Upper lobe of right lung (tissue), 1 donor: ENCODE measurements around the gene WDR35. TPM values are rescaled to one million over a fixed set of nuclear protein-coding genes. Genes with fewer than 3 reads are reported as not detected.
A peak's percentile ranks its signal among the peaks of the same experiment; 100 is the strongest.

Source experiments
- ATAC-seq: fragments of 200-7000 bp; cut with Tn5 transposase; one replicate; pipeline ENCODE4 v1.9.1; 2020; ENCODE audit warnings: mild to moderate bottlenecking, moderate library complexity
- DNase-seq: peaks from one replicate; pipeline ENCODE4 v3.0.0-alpha.2; 2020
- H3K27ac ChIP-seq: fragments of 200-600 bp; one replicate; pipeline ENCODE4 v1.8.0; 2022
- H3K27me3 ChIP-seq: fragments of 200-600 bp; one replicate; pipeline ENCODE4 v1.8.0; 2022; ENCODE audit warnings: mild to moderate bottlenecking
- H3K36me3 ChIP-seq: fragments of 200-600 bp; one replicate; pipeline ENCODE4 v1.8.0; 2022
- H3K4me1 ChIP-seq: fragments of 200-600 bp; one replicate; pipeline ENCODE4 v1.8.0; 2022
- H3K4me3 ChIP-seq: fragments of 200-600 bp; one replicate; pipeline ENCODE4 v1.8.0; 2022; ENCODE audit warnings: mild to moderate bottlenecking
- H3K9me3 ChIP-seq: fragments of 200-600 bp; one replicate; pipeline ENCODE4 v1.8.0; 2022
- intact Hi-C: fragments of 100-400 bp; cut with DNase I; formaldehyde crosslinking; loops from one replicate; pipeline ENCODE4 v1.11.0; 2022
- total RNA-seq: library from RNA; stranded (reverse); fragmentation: NEBNext Ultra II Directional; extraction: Animal tissue kit (Norgen Biotek cat#: 25700); gene quantifications from one replicate; pipeline ENCODE4 v1.2.1, GENCODE V29; 2021
- TF ChIP-seq, protein P1 (sequence below): fragments of 200-600 bp; IDR thresholded peaks from one replicate; pipeline ENCODE4 v1.8.0; 2022; ENCODE audit warnings: antibody characterized with exemption
- donor health status: DM: no; HTN: yes; CAD: no; lungs with severe emphysema.

Gene WDR35
- total RNA-seq, 1 donor from 2014 or later, result 7.3 TPM

DNA sequence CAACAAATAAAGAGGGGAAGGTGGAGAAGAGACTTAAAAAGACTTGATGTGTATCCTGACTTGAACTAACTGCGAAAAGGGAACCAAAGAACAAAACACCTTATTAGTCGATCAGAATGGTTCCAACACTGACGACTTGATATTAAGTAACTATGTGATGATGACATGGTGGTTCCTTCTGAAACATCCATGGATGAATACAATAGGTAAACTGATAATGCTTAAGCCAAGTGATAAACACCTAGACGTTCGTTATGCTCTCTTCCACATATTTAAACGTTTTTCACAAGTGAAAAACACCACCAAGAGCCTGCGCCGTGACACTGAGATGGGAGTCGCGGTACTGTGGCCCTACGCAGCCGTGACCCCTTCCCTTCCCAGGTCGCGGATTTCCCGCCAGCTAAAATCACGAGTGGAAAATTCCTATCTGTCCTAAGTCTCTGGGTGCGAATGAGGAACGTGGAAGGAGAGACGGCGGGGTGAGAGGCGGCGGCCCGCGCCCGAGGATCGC, 88.9 kb downstream of the WDR35 start:
- ATAC-seq (no peak), DNase-seq (no peak)
- H3K4me3 ChIP-seq, result peak overlapping the region; percentile 72
- peaks cover 33% of the 10 kb centered on the region for H3K4me1 ChIP-seq
- peak overlapping the region; percentile 96 for H3K27ac ChIP-seq
- intact Hi-C loops, result no loop called here
- TF ChIP-seq, protein P1, sequence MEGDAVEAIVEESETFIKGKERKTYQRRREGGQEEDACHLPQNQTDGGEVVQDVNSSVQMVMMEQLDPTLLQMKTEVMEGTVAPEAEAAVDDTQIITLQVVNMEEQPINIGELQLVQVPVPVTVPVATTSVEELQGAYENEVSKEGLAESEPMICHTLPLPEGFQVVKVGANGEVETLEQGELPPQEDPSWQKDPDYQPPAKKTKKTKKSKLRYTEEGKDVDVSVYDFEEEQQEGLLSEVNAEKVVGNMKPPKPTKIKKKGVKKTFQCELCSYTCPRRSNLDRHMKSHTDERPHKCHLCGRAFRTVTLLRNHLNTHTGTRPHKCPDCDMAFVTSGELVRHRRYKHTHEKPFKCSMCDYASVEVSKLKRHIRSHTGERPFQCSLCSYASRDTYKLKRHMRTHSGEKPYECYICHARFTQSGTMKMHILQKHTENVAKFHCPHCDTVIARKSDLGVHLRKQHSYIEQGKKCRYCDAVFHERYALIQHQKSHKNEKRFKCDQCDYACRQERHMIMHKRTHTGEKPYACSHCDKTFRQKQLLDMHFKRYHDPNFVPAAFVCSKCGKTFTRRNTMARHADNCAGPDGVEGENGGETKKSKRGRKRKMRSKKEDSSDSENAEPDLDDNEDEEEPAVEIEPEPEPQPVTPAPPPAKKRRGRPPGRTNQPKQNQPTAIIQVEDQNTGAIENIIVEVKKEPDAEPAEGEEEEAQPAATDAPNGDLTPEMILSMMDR, result no peak
- no peaks in the 10 kb centered on the region for H3K27me3 ChIP-seq
- H3K36me3 ChIP-seq, result no peaks in the 10 kb centered on the region
- H3K9me3 ChIP-seq, result no peaks in the 10 kb centered on the region

DNA sequence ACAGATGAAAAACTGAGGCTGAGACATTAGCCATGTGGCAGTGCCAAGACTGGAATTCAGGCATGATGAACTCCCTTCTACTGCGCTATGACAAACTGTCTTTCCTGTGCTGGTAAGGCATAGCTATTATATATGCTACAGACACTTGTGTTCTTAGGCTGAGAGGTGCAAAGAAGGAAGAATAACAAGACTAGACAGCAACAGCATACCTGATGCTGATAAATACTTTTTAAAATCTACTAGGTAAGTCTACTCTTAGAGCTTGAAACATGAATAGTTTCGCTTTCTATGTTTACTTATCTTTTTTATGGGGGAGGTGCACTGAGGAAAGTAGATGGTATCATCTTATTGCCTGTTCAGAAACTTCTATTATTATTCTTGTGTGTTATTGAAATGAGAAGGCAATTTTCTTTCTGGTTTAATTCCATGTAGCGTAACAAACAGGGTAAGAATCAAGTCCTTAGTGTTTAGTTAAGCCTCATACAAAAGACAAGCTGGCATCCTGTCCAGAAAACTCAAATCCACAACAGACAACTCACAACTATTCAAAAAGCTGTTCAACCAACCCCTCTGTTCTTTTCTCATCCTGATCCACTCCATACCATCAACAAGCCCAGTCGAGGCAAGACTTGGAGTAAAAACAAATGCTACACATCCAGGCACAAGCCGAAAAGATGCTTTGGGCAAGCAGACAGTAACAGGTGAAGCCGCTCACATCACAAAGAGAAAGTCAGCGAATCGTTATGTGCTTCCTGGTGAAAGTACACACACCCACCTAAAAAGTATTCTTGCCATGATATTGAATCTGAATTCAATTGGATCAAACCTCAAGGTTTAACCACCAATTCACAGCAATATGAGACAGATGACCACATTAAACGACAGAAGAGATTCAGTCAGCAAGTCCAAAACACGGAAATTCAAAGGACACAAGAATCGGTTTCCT, 89.6 kb downstream of the WDR35 start:
- TF ChIP-seq, protein P1, result no peak
- Histone ChIP-seq H3K4me1 (peaks cover 33% of the 10 kb centered on the region), H3K36me3 (no peaks in the 10 kb centered on the region), H3K27ac (peak overlapping the region; percentile 96), H3K4me3 (peak overlapping the region; percentile 72), H3K9me3 (no peaks in the 10 kb centered on the region), H3K27me3 (no peaks in the 10 kb centered on the region)
- no peak for DNase-seq
- ATAC-seq, result no peak
- intact Hi-C loops, result no loop called here

DNA sequence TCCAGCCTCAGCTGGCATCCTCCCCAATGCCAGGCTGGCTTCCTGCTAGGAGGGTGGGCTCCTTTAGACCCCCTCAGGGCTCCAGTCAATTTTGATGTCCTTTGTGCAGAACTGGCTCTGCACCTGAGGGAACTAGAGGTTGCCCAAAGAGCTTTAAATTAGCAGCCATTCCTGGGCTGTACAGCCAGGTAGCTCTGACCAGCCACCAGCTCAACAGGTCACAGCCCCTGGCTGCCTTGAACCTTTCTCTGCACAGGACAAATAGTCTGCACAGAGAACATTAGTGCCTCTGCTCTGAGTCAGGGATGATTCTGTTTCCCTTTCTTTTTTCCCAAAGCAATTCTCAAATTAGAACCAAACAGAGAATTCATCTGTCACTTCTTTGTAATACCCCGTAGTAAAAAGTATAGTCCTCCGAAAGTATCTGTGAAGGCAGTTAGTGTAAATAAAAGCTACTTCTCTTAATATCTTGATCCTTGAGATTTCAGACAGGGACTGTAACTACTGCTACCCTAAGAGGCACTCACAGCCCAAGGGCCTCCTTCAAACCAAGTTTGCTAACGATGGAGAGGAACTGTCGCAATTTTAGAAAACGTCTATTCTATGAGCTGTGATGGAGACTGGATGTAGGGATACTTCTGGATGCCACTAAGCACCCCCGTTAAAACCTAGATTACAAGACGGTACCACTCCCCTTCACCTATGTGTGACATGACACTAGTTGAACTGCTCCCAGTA, 91.1 kb downstream of the WDR35 start:
- H3K36me3 ChIP-seq, result no peaks in the 10 kb centered on the region
- ATAC-seq, result no peak
- H3K4me3 ChIP-seq, result no peak overlapping the region
- intact Hi-C loops, result no loop called here
- H3K4me1 ChIP-seq, result peaks cover 37% of the 10 kb centered on the region
- H3K27me3 ChIP-seq, result no peaks in the 10 kb centered on the region
- no peak overlapping the region for H3K27ac ChIP-seq
- H3K9me3 ChIP-seq, result no peaks in the 10 kb centered on the region
- no peak for DNase-seq
- TF ChIP-seq, protein P1, result no peak

- Histone ChIP-seq H3K27ac (no peak overlapping the region), H3K4me3 (no peak overlapping the region), H3K9me3 (no peaks in the 10 kb centered on the region), H3K4me1 (peaks cover 35% of the 10 kb centered on the region), H3K36me3 (no peaks in the 10 kb centered on the region), H3K27me3 (no peaks in the 10 kb centered on the region)
- TF ChIP-seq, protein P1, result no peak
- ATAC-seq (no peak), DNase-seq (no peak)
- intact Hi-C loops, result no loop called here
These were observed 92.2 kb downstream of the WDR35 start for GRCh38 chr2:19897623-19898245.

DNA sequence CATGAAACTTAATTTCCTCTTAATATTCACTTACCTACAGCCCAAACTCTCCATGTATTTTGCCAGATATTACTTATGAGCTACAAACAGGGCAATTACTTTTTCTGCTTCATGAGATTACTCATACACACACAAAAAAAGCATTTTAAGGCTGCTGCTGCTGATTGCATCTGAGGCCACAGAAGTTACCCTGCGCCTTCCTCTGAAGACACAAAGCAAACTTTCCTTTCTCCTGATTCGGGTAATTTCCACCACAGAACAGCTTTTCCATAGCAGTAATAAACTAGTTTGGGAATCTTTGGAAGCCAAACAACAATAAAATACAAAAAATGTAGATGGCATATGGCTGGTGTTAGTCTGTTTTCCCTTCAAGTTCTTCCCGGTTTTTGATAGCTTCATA, 94.4 kb downstream of the WDR35 start:
- no peaks in the 10 kb centered on the region for H3K27me3 ChIP-seq
- H3K36me3 ChIP-seq, result no peaks in the 10 kb centered on the region
- no peak overlapping the region for H3K4me3 ChIP-seq
- no peak for ATAC-seq
- H3K27ac ChIP-seq, result no peak overlapping the region
- intact Hi-C loops, result no loop called here
- TF ChIP-seq, protein P1, result no peak
- no peaks in the 10 kb centered on the region for H3K9me3 ChIP-seq
- H3K4me1 ChIP-seq, result peaks cover 32% of the 10 kb centered on the region
- DNase-seq, result no peak
